PC-3 (cell line): Measurements from ENCODE around the gene ZNF600. TPM values are rescaled to one million over a fixed set of nuclear protein-coding genes. Genes with fewer than 3 reads are reported as not detected.
"Not testable (repeated sequence)": the region's sequence is repeated elsewhere in the genome, so short reads cannot be mapped to it uniquely, and the experiment has no call there.

Experiments used
- ATAC-seq: fragments of 200-7000 bp; cut with Tn5 transposase; 2 replicates; pipeline ENCODE4 v1.9.1; 2020; ENCODE audit warnings: mild to moderate bottlenecking, moderate library complexity
- BruUV-seq: library from RNA; stranded (reverse); fragments of 400-500 nt; replicated peaks from 2 replicates; lab custom pipeline; 2021; lab: Mats Ljungman, UMichigan
- CTCF ChIA-PET: fragments of 300-600 bp; sonication (Branson Sonifier 250); formaldehyde crosslinking; loops from one replicate; lab custom pipeline; 2022; ENCODE audit warnings: antibody characterized with exemption; lab: Charles Lee
- POLR2A ChIA-PET: fragments of 300-600 bp; sonication (Branson Sonifier 250); formaldehyde crosslinking; loops from one replicate; lab custom pipeline; 2022; ENCODE audit warnings: antibody characterized with exemption; ENCODE audit not compliant: unreplicated experiment; lab: Charles Lee
- DNase-seq: peaks from one replicate; pipeline ENCODE4 v3.0.0-alpha.2; 2015
- H2AFZ ChIP-seq: fragments of 300-600 bp; sonication (generic); 2 replicates; pipeline ENCODE4 v1.6.0; 2016; ENCODE audit warnings: antibody characterized with exemption, low read length
- H3F3A ChIP-seq: fragments of 300-600 bp; sonication (generic); one replicate; pipeline ENCODE4 v1.6.0; 2017; ENCODE audit warnings: antibody characterized with exemption, low read length, control low read depth, mild to moderate bottlenecking; ENCODE audit not compliant: unreplicated experiment
- H3K27ac ChIP-seq: fragments of 300-600 bp; sonication (generic); 2 replicates; pipeline ENCODE4 v1.5.1; 2016; ENCODE audit warnings: mild to moderate bottlenecking, low read length
- H3K27me3 ChIP-seq: fragments of 300-600 bp; sonication (generic); 2 replicates; pipeline ENCODE4 v1.6.1; 2016; ENCODE audit warnings: low read length, mixed read lengths
- H3K36me3 ChIP-seq: fragments of 300-600 bp; sonication (generic); 2 replicates; pipeline ENCODE4 v1.6.1; 2016; ENCODE audit warnings: low read depth, mixed run types, low read length, mixed read lengths
- H3K4me1 ChIP-seq: fragments of 300-600 bp; sonication (generic); 2 replicates; pipeline ENCODE4 v1.5.1; 2016; ENCODE audit warnings: low read length; ENCODE audit not compliant: insufficient read depth
- H3K4me2 ChIP-seq: fragments of 300-600 bp; sonication (generic); 2 replicates; pipeline ENCODE4 v1.6.0; 2016; ENCODE audit warnings: low read length
- H3K4me3 ChIP-seq: fragments of 300-600 bp; sonication (generic); 2 replicates; pipeline ENCODE4 v1.5.1; 2016; ENCODE audit warnings: mild to moderate bottlenecking, low read length, mixed read lengths
- H3K79me2 ChIP-seq: fragments of 300-600 bp; sonication (generic); 2 replicates; pipeline ENCODE4 v1.6.1; 2017; ENCODE audit warnings: low read length, mixed read lengths
- H3K9ac ChIP-seq: fragments of 300-600 bp; sonication (generic); 2 replicates; pipeline ENCODE4 v1.6.0; 2016; ENCODE audit warnings: mild to moderate bottlenecking, low read length
- H3K9me2 ChIP-seq: fragments of 300-600 bp; sonication (generic); replicated peaks from 2 replicates; pipeline ENCODE4 v1.6.1; 2016; ENCODE audit warnings: mixed run types, low read length, mixed read lengths
- H3K9me3 ChIP-seq: fragments of 300-600 bp; sonication (generic); 2 replicates; pipeline ENCODE4 v1.6.1; 2016; ENCODE audit warnings: low read length, mixed read lengths
- H4K20me1 ChIP-seq: fragments of 300-600 bp; sonication (generic); 2 replicates; pipeline ENCODE4 v1.6.1; 2016; ENCODE audit warnings: low read length, mixed read lengths
- EZH2 ChIP-seq: fragments of 300-600 bp; sonication (generic); IDR thresholded peaks from one replicate; pipeline ENCODE4 v1.6.1; 2017; ENCODE audit warnings: antibody characterized with exemption, mild to moderate bottlenecking, low read length; ENCODE audit not compliant: unreplicated experiment
- EZH2phosphoT487 ChIP-seq: fragments of 300-600 bp; sonication (generic); IDR thresholded peaks from 2 replicates; pipeline ENCODE4 v1.6.1; 2018; ENCODE audit warnings: mild to moderate bottlenecking, antibody characterized with exemption, low read length, borderline replicate concordance
- intact Hi-C: fragments of 100-400 bp; cut with micrococcal nuclease; formaldehyde crosslinking; loops from 2 replicates; pipeline ENCODE4 v1.9.0; 2023
- total RNA-seq: library from RNA; depleted of rRNA; stranded (reverse); fragments of >200 nt; gene quantifications from 2 replicates; pipeline ENCODE4 v1.2.3, GENCODE V29; 2014
- TF ChIP-seq, protein P1 (sequence below): fragments of 300-600 bp; sonication (generic); conservative IDR thresholded peaks from 2 replicates; pipeline ENCODE4 v1.5.1; 2017; ENCODE audit warnings: antibody characterized with exemption, low read depth, mild to moderate bottlenecking, low read length

The ZNF600 gene
- total RNA-seq, 1 experiment from 2014 or later, result 5.4 TPM

GRCh38 chr19:52825765-52826164, 39.2 kb upstream of the ZNF600 start:
- H3K79me2 ChIP-seq, result peaks cover 4% of the 10 kb centered on the region
- H3K27ac ChIP-seq, result no peak overlapping the region
- TF ChIP-seq, protein P1, sequence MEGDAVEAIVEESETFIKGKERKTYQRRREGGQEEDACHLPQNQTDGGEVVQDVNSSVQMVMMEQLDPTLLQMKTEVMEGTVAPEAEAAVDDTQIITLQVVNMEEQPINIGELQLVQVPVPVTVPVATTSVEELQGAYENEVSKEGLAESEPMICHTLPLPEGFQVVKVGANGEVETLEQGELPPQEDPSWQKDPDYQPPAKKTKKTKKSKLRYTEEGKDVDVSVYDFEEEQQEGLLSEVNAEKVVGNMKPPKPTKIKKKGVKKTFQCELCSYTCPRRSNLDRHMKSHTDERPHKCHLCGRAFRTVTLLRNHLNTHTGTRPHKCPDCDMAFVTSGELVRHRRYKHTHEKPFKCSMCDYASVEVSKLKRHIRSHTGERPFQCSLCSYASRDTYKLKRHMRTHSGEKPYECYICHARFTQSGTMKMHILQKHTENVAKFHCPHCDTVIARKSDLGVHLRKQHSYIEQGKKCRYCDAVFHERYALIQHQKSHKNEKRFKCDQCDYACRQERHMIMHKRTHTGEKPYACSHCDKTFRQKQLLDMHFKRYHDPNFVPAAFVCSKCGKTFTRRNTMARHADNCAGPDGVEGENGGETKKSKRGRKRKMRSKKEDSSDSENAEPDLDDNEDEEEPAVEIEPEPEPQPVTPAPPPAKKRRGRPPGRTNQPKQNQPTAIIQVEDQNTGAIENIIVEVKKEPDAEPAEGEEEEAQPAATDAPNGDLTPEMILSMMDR, result no peak
- TF ChIP-seq EZH2phosphoT487 (no peak), EZH2 (no peak)
- H3K9ac ChIP-seq, result no peak overlapping the region
- H3K9me3 ChIP-seq, result 0 out of 2 replicates have a peak, but pooled peaks cover 7% of the 10 kb centered on the region
- intact Hi-C loops, result no loop called here
- CTCF ChIA-PET, result no interaction called here
- no peaks in the 10 kb centered on the region for H3F3A ChIP-seq
- H4K20me1 ChIP-seq, result no peaks in the 10 kb centered on the region
- BruUV-seq, result no TSS peak
- no peaks in the 10 kb centered on the region for H3K27me3 ChIP-seq
- no peak overlapping the region for H3K4me3 ChIP-seq
- ATAC-seq (no peak), DNase-seq (no peak)
- no peak overlapping the region for H2AFZ ChIP-seq
- H3K36me3 ChIP-seq, result no peaks in the 10 kb centered on the region
- POLR2A ChIA-PET, result interaction anchor here (0.6 kb wide), 1 partner anchor 143 kb away, joined by 4 read pairs; no protein-coding TSS in a partner anchor
- H3K4me2 ChIP-seq, result no peak overlapping the region
- H3K4me1 ChIP-seq, result no peaks in the 10 kb centered on the region
- no peaks in the 10 kb centered on the region for H3K9me2 ChIP-seq

DNA sequence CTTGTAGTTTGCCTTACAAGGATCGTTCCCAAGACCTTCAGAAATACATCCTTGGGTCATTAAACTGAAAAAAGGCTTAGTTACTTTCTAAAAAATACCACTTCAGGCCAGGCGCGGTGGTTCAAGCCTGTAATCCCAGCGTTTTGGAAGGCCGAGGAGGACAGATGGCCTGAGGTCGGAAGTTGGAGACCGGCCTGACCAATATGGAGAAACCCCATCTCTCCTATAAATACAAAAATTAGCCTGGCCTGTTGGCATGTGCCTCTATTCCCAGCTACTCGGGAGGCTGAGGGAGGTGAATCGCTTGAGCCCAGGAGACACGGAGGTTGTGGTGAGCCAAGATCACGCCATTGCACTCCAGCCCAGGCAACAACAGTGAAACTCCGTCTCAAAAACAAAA, 37.1 kb upstream of the ZNF600 start:
- ChIA-PET CTCF (no interaction called here), POLR2A (no interaction called here)
- Histone ChIP-seq H3K9me3 (0 out of 2 replicates have a peak, but pooled peaks cover 7% of the 10 kb centered on the region), H2AFZ (no peak overlapping the region), H3F3A (no peaks in the 10 kb centered on the region), H3K27me3 (no peaks in the 10 kb centered on the region), H3K4me3 (no peak overlapping the region), H4K20me1 (no peaks in the 10 kb centered on the region), H3K79me2 (peaks cover 10% of the 10 kb centered on the region), H3K27ac (no peak overlapping the region), H3K9me2 (no peaks in the 10 kb centered on the region), H3K36me3 (no peaks in the 10 kb centered on the region), H3K4me1 (no peaks in the 10 kb centered on the region), H3K4me2 (no peak overlapping the region), H3K9ac (no peak overlapping the region)
- ATAC-seq, result no peak
- intact Hi-C loops, result no loop called here
- no TSS peak for BruUV-seq
- TF ChIP-seq EZH2 (no peak), EZH2phosphoT487 (no peak)
- TF ChIP-seq, protein P1, result no peak
- DNase-seq, result no peak

DNA sequence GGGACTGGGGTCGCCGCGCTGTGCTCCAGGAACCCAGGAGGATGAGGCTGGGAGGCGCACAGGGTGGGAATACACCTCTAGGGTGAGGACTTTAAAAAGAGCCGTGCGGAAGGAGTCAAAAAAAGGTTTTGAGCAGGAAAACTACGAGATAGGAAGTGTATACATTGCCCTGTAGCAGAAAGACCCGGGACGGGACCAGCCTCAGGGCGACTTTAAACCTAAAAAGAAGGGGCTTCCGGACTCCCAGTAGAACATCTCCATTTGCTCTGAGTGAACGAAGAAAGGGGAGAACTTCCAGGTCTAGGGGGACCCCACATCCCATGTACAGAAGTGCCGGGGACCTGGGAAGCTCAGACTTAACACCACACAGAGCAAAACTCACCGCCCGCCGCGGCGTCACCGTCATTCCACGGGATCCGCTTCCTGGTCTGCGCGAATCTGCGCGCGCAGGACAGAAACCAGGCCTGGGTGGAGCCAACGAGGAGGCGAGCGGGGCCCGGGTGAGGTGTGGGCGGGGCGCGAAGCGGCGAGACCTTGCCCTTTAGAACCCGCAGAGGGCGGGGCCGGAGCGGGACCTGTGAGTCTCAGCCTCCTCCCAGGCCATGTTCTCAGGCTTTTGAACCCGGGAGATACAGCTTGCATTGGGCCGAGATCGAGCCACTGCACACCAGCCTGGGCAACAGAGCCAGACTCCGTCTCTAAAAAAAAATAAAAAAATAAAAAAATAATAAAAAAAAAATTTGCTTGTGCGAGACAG, 34.8 kb upstream of the ZNF600 start, which contains the start of gene ZNF28:
ZNF28 (minus strand) TSS at position 430 of the 757 bp plus-strand sequence. CDS start 3,675 bp downstream, outside the sequence.
- H3K9me2 ChIP-seq, H3F3A ChIP-seq, CTCF ChIA-PET, H3K4me1 ChIP-seq, H3K27me3 ChIP-seq, H3K9me3 ChIP-seq, H3K79me2 ChIP-seq, H3K27ac ChIP-seq, intact Hi-C loops, H4K20me1 ChIP-seq, POLR2A ChIA-PET: not testable (repeated sequence)
- ATAC-seq (peak; percentile 100), DNase-seq (peak; percentile 36)
- H3K9ac ChIP-seq, result peak within 1 kb of the TSS; percentile 71
- H2AFZ ChIP-seq, result peak within 1 kb of the TSS; percentile 77
- peak within 1 kb of the TSS; percentile 92 for H3K4me2 ChIP-seq
- peak within 1 kb of the TSS; percentile 84 for H3K4me3 ChIP-seq
- BruUV-seq, result TSS peak; percentile 79
- peaks cover 12% of the 10 kb centered on the region for H3K36me3 ChIP-seq

DNA sequence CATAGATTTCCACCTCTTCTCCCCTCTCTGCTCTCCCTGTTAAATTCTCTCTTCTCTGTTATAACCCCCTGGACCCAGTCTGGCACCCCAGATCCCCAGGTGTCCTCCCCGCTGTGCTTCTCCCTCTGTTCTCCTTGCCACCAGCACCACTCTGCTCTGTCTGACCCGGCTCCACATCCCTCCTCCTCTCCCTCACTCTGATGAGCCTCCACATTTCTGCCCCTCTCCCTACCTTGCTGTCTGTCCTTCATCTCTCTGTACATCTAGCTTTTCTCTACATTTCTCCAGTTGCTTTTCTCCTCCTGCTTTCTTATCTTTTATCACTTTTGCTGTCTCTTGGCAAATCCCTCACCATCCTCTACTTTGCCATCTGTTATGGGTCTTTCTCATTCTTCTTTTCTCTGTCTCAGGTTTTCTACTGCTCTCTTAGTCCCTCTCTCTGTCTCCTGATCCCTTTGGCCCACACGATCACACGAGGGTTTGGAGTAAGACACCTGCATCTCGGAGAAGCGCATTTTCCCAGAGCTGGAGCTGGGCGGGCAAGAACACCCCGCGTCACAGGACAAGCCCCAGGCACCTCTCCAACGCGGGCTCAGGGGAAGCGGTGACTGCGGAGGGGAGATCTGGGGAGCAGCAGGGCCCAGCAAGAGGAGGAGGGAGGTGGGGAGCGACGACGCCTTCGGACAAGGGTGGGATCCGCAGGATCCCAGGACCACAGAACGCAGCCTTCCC, 34.0 kb upstream of the ZNF600 start:
- H3K4me2 ChIP-seq, result peak overlapping the region; percentile 92

More for the DNA sequence above, 34.0 kb upstream of the ZNF600 start:
- H3K9me3 ChIP-seq, BruUV-seq, intact Hi-C loops, H3K4me1 ChIP-seq, H3K27me3 ChIP-seq, H3K27ac ChIP-seq, H3F3A ChIP-seq, CTCF ChIA-PET, H3K9me2 ChIP-seq, H4K20me1 ChIP-seq, H3K79me2 ChIP-seq, POLR2A ChIA-PET: not testable (repeated sequence)
- peak overlapping the region; percentile 77 for H2AFZ ChIP-seq
- H3K36me3 ChIP-seq, result peaks cover 17% of the 10 kb centered on the region
- H3K9ac ChIP-seq, result peak overlapping the region; percentile 71
- ATAC-seq (peak; percentile 36), DNase-seq (peak; percentile 3)
- H3K4me3 ChIP-seq, result peak overlapping the region; percentile 84
